K562 (cell line): ENCODE results near the gene NTSR1. TPM values are rescaled to one million over a fixed set of nuclear protein-coding genes. Genes with fewer than 3 reads are reported as not detected.

ENCODE experiments used
- E2F5 ChIP-seq: sonication (generic); formaldehyde crosslinking; IDR thresholded peaks from 2 replicates; pipeline ENCODE4 v1.8.0; 2022; ENCODE audit warnings: mild to moderate bottlenecking, missing genetic modification reagents
- EP400 ChIP-seq: fragments of 450-650 bp; IDR thresholded peaks from 2 replicates; pipeline ENCODE4 v1.6.1; 2017; ENCODE audit warnings: antibody characterized with exemption, mild to moderate bottlenecking, moderate library complexity
- GABPB1 ChIP-seq: sonication (generic); formaldehyde crosslinking; IDR thresholded peaks from 2 replicates; pipeline ENCODE4 v1.8.0; 2022; ENCODE audit warnings: mild to moderate bottlenecking, missing genetic modification reagents
- GATAD2B ChIP-seq: fragments of 450-650 bp; IDR thresholded peaks from 2 replicates; pipeline ENCODE4 v1.6.1; 2017; ENCODE audit warnings: mild to moderate bottlenecking, borderline replicate concordance
- GTF2B ChIP-seq: IDR thresholded peaks from 2 replicates; pipeline ENCODE4 v1.6.1; 2011; ENCODE audit not compliant: insufficient read length; ENCODE audit errors: extremely low read depth
- HDAC3 ChIP-seq: fragments of 450-650 bp; IDR thresholded peaks from 2 replicates; pipeline ENCODE4 v1.6.1; 2018; ENCODE audit warnings: borderline replicate concordance, mild to moderate bottlenecking, moderate library complexity; ENCODE audit not compliant: partially characterized antibody
- HDAC6 ChIP-seq: IDR thresholded peaks from 2 replicates; pipeline ENCODE4 v1.6.1; 2012; ENCODE audit warnings: low read depth, mild to moderate bottlenecking, control low read depth, inconsistent platforms, low read length, moderate library complexity
- HNRNPL ChIP-seq: fragments of 200-400 bp; formaldehyde crosslinking; IDR thresholded peaks from 2 replicates; pipeline ENCODE4 v1.6.1; 2017; ENCODE audit warnings: low read depth, mild to moderate bottlenecking, low read length
- ILF3 ChIP-seq: fragments of 450-650 bp; IDR thresholded peaks from 2 replicates; pipeline ENCODE4 v1.6.1; 2018; ENCODE audit warnings: antibody characterized with exemption, mild to moderate bottlenecking, moderate library complexity, borderline replicate concordance
- KDM2B ChIP-seq: fragments of 250-450 bp; sonication (Bioruptor Pico); IDR thresholded peaks from 2 replicates; pipeline ENCODE4 v1.8.0; 2021; ENCODE audit warnings: mild to moderate bottlenecking, moderate library complexity
- MXD1 ChIP-seq: fragments of 250-450 bp; sonication (Bioruptor Pico); IDR thresholded peaks from 2 replicates; pipeline ENCODE4 v1.8.0; 2021; ENCODE audit warnings: borderline replicate concordance, mild to moderate bottlenecking, moderate library complexity; ENCODE audit not compliant: poor library complexity, severe bottlenecking
- PATZ1 ChIP-seq: fragments of 250-450 bp; sonication (Bioruptor Pico); IDR thresholded peaks from 2 replicates; pipeline ENCODE4 v1.5.0; 2020; ENCODE audit warnings: mild to moderate bottlenecking, borderline replicate concordance
- THRB ChIP-seq: fragments of 450-650 bp; formaldehyde crosslinking; conservative IDR thresholded peaks from 2 replicates; pipeline ENCODE4 v1.4.0; 2022; ENCODE audit warnings: mild to moderate bottlenecking, missing genetic modification characterization
- TRIM24 ChIP-seq, 2 experiments: fragments of 450-650 bp; IDR thresholded peaks; 2 replicates each; pipeline ENCODE4 v1.6.1; 2016
- ZBTB17 ChIP-seq: fragments of 450-650 bp; formaldehyde crosslinking; IDR thresholded peaks from 2 replicates; pipeline ENCODE4 v1.4.0; 2020; ENCODE audit warnings: mild to moderate bottlenecking
- ZNF134 ChIP-seq: fragments of 250-450 bp; sonication (Bioruptor Pico); conservative IDR thresholded peaks from 2 replicates; pipeline ENCODE4 v1.4.0; 2020
- ZNF699 ChIP-seq: fragments of 250-450 bp; sonication (Bioruptor Pico); IDR thresholded peaks from 2 replicates; pipeline ENCODE4 v1.8.0; 2021; ENCODE audit warnings: mild to moderate bottlenecking, moderate library complexity; ENCODE audit not compliant: insufficient replicate concordance
- polyA plus RNA-seq, 8 experiments: library from polyadenylated mRNA; depleted of rRNA in 4 of 8; stranded (reverse) in 5 of 8; unstranded in 3 of 8; fragments of >200 nt; fragmentation: Nextera tagmentation in 2 of 8; fragmentation: Illumina TruSeq in 1 of 8; extraction: Ambion mirVana in 2 of 8; extraction: Trizol in 1 of 8; gene quantifications; 2 replicates each; pipeline versions ENCODE4 v1.2.1 to v1.2.3, GENCODE V29; 2011 to 2014; ENCODE audit warnings: inconsistent platforms in 1 of 8, missing spikeins in 1 of 8
- total RNA-seq, 7 experiments: library from RNA; depleted of rRNA in 6 of 7; stranded (reverse); fragments of >200 nt in 6 of 7; fragmentation: Illumina TruSeq in 2 of 7; extraction: Trizol in 2 of 7; gene quantifications; 2 replicates each; pipeline versions ENCODE4 v1.2.1 to v1.2.3, GENCODE V29; 2011 to 2021; ENCODE audit warnings: low replicate concordance in 1 of 7

Gene NTSR1
- total and polyA plus RNA-seq, 9 of the 15 experiments (the other 6 are each of a cell fraction or from before 2014, with no cell fraction given) = 0.04 to 0.40 (median 0.13) TPM; not detected in 3

GRCh38 chr20:62708591-62709536 is at the start of gene NTSR1 (continued):
- no peak for TF ChIP-seq THRB (CRISPR knock-in tag)
- TF ChIP-seq KDM2B = no peak
- TF ChIP-seq GABPB1 (CRISPR knock-in tag) = no peak
- no peak for TF ChIP-seq ZNF134 (CRISPR knock-in tag)
- no peak for TF ChIP-seq E2F5 (CRISPR knock-in tag)
- no peak for TF ChIP-seq HDAC3
- no peak for TF ChIP-seq GATAD2B
- no peak for TF ChIP-seq ILF3
- TF ChIP-seq HDAC6 = 0 out of 2 replicates have a peak, but pooled peaks have one; percentile 4
- no peak for TF ChIP-seq GTF2B
- TF ChIP-seq MXD1 = no peak
- no peak for TF ChIP-seq ZBTB17 (CRISPR knock-in tag)
- no peak for TF ChIP-seq ZNF699
- TF ChIP-seq PATZ1 (CRISPR knock-in tag) = no peak
- TF ChIP-seq TRIM24 (IDR thresholded peaks at IDR 0.05) = no peak
- TF ChIP-seq EP400 = no peak
- TF ChIP-seq HNRNPL = peak; percentile 61; the same call in 1 of the 2 replicates
